ENCODE results near the gene FGF14.

The FGF14 gene

GRCh38 chr13:101798437-101798836 lies 603.4 kb downstream of the FGF14 start:
- TF ChIP-seq CTCF (IDR thresholded peaks at IDR 0.05; ENCODE audit: borderline replicate concordance, insufficient read depth, low read depth, low read length): no peak
- no peak overlapping the region for H3K4me3 ChIP-seq (ENCODE audit: low read depth, low read length)

GRCh38 chr13:101795460-101795859 lies 606.4 kb downstream of the FGF14 start:
- no peak overlapping the region for H3K4me3 ChIP-seq (ENCODE audit: low read depth, low read length)
- TF ChIP-seq CTCF (IDR thresholded peaks at IDR 0.05; ENCODE audit: borderline replicate concordance, insufficient read depth, low read depth, low read length): no peak

GRCh38 chr13:101795025-101795424 lies 606.8 kb downstream of the FGF14 start:
- no peak overlapping the region for H3K4me3 ChIP-seq (ENCODE audit: low read depth, low read length)
- TF ChIP-seq CTCF (IDR thresholded peaks at IDR 0.05; ENCODE audit: borderline replicate concordance, insufficient read depth, low read depth, low read length): no peak

GRCh38 chr13:101792189-101792588 lies 609.7 kb downstream of the FGF14 start:
- no peak overlapping the region for H3K4me3 ChIP-seq (ENCODE audit: low read depth, low read length)
- no peak for TF ChIP-seq CTCF (IDR thresholded peaks at IDR 0.05; ENCODE audit: borderline replicate concordance, insufficient read depth, low read depth, low read length)

- TF ChIP-seq CTCF (IDR thresholded peaks at IDR 0.05; ENCODE audit: borderline replicate concordance, insufficient read depth, low read depth, low read length): no peak
- no peak overlapping the region for H3K4me3 ChIP-seq (ENCODE audit: low read depth, low read length)
Measured at GRCh38 chr13:101785858-101786257, 616.0 kb downstream of the FGF14 start.

- H3K4me3 ChIP-seq (ENCODE audit: low read depth, low read length): no peak overlapping the region
- TF ChIP-seq CTCF (IDR thresholded peaks at IDR 0.05; ENCODE audit: borderline replicate concordance, insufficient read depth, low read depth, low read length): no peak
Measured at GRCh38 chr13:101784313-101784712, 617.5 kb downstream of the FGF14 start.

GRCh38 chr13:101783554-101783953 lies 618.3 kb downstream of the FGF14 start:
- no peak for TF ChIP-seq CTCF (IDR thresholded peaks at IDR 0.05; ENCODE audit: borderline replicate concordance, insufficient read depth, low read depth, low read length)
- H3K4me3 ChIP-seq (ENCODE audit: low read depth, low read length): no peak overlapping the region

All from GM12875 (cell line).